AG09319 (cell line): ENCODE data around the gene RTKN.
"Not testable (repeated sequence)": the region's sequence is repeated elsewhere in the genome, so short reads cannot be mapped to it uniquely, and the experiment has no call there.

Experiments
- DNase-seq: peaks from one replicate; pipeline ENCODE4 v3.0.0-alpha.2; 2010; ENCODE audit warnings: low read depth; ENCODE audit errors: extremely low read depth
- TF ChIP-seq, protein P1 (sequence below): IDR thresholded peaks from 2 replicates; pipeline ENCODE4 v1.5.1; 2011; ENCODE audit warnings: low read depth, mild to moderate bottlenecking, inconsistent platforms, low read length, moderate library complexity

The RTKN gene

GRCh38 chr2:74448771-74449170 lies 7.0 kb upstream of the RTKN start:
- DNase-seq = no peak
- TF ChIP-seq, protein P1, sequence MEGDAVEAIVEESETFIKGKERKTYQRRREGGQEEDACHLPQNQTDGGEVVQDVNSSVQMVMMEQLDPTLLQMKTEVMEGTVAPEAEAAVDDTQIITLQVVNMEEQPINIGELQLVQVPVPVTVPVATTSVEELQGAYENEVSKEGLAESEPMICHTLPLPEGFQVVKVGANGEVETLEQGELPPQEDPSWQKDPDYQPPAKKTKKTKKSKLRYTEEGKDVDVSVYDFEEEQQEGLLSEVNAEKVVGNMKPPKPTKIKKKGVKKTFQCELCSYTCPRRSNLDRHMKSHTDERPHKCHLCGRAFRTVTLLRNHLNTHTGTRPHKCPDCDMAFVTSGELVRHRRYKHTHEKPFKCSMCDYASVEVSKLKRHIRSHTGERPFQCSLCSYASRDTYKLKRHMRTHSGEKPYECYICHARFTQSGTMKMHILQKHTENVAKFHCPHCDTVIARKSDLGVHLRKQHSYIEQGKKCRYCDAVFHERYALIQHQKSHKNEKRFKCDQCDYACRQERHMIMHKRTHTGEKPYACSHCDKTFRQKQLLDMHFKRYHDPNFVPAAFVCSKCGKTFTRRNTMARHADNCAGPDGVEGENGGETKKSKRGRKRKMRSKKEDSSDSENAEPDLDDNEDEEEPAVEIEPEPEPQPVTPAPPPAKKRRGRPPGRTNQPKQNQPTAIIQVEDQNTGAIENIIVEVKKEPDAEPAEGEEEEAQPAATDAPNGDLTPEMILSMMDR = no peak

DNA sequence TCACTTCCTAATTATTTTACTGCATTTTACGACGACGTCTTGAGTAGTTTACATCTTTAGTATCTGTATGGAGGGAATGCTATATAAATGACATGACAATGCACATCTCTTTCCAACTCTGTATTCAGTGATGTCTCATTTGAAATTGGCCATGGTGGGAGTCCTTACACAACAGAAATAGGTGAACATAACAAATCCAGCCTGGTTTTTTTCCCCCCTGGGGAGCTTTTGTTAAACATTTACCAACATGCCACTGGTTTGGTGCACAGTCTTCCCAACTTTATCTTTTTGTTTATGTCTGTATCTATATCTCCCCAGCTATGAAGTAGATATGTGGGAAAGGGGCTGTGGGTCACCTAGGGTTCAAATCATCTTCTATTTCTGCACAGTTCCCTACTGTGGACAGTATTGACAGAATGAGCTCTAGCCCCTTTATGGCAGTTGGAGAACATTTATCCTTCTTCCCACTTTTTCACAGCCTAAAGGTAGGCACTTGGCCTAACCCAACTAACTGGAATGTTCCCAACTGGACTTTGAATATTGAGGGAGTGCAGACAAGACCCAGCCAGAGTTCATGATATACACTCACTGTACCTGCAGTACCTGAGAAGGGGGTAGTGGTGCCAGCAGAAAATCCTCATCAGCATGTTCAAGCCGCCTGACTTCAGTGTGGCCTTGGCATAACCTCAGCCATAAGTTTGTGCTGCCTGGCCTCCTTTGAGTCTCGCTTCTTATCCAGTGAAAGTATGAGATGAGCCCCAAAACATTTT lies 5.7 kb upstream of the RTKN start:
- no peak for DNase-seq
- TF ChIP-seq, protein P1 = no peak

GRCh38 chr2:74444498-74445318 lies 3.0 kb upstream of the RTKN start:
- TF ChIP-seq, protein P1 = no peak
- no peak for DNase-seq

DNA sequence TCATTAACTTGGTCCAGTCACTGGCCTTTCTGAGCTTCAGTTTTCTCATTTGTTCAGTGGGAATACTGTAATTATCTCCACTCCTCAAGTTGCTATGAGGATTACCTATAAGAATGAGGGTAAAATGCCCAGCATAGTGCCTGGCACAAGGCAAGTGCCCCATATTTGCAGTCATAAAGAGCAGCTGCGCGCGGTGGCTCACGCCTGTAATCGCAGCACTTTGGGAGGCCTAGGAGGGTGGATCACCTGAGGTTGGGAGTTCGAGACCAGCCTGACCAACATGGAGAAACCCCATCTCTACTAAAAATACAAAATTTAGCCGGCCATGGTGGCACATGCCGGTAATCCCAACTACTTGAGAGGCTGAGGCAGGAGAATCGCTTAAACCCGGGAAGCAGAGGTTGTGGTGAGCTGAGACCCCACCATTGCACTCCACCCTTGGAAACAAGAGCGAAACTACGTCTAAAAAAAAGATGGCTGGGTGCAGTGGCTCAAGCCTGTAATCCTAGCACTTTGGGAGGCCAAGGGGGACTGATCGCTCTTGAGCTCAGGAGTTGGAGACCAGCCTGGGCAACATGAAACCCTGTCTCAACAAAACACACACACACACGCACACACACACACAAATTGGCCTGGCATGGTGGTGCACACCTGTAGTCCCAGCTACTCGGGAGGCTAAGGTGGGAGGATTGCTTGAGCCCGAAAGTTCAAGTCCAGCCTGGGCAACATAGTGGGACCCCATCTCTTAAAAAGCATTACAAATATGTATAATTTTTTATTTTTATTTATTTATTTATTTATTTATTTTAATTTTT lies 953 bp upstream of the RTKN start:
- DNase-seq = not testable (repeated sequence)

DNA sequence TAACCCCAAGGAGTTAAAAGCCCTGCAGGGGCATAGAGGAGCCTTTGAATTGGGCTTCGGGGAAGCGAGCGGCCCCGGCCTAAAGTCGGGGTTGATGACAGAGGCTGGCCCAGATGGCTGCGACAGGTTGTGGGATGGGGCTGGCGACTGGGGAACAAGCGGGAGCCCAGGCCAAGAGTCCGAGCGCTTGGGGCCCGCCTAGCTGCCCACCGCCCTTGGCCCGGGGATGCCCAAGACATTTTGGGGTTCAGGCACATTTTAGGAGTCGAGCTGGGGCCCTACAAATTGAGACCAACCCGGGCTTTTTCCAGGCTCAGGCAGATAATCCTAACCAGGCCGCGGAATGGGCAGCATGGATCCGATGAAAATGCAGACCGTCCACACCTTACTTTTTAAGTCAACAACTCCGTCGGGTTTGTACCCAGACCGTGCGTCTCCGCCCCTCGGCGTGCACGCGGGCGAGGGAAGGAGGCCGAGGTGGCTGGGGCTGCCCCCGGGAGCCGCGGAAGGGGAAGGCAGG lies 507 bp downstream of the RTKN start:
- TF ChIP-seq, protein P1 = no peak
- DNase-seq = no peak

- TF ChIP-seq, protein P1 = peak; percentile 13
- DNase-seq = no peak
Observed at GRCh38 chr2:74440378-74441169, 1.2 kb downstream of the RTKN start.
